K562 (cell line): ENCODE measurements around the gene CCL19. TPM values are rescaled to one million over a fixed set of nuclear protein-coding genes. Genes with fewer than 3 reads are reported as not detected.
A peak's percentile ranks its signal among the peaks of the same experiment; 100 is the strongest.

Experiments used
- DNMT1 ChIP-seq: fragments of 450-650 bp; IDR thresholded peaks from 2 replicates; pipeline ENCODE4 v1.6.1; 2016; ENCODE audit warnings: antibody characterized with exemption, mild to moderate bottlenecking
- HDAC6 ChIP-seq: IDR thresholded peaks from 2 replicates; pipeline ENCODE4 v1.6.1; 2012; ENCODE audit warnings: low read depth, mild to moderate bottlenecking, control low read depth, inconsistent platforms, low read length, moderate library complexity
- KLF16 ChIP-seq: IDR thresholded peaks from 2 replicates; pipeline ENCODE4 v1.6.1; 2016; ENCODE audit warnings: antibody characterized with exemption
- LCOR ChIP-seq: sonication (generic); formaldehyde crosslinking; IDR thresholded peaks from 2 replicates; pipeline ENCODE4 v1.8.0; 2022; ENCODE audit warnings: mild to moderate bottlenecking, missing genetic modification reagents
- MAFF ChIP-seq: IDR thresholded peaks from 2 replicates; pipeline ENCODE4 v1.6.1; 2012; ENCODE audit warnings: low read length, improper control_type of control experiment
- NKRF ChIP-seq: fragments of 450-650 bp; IDR thresholded peaks from 2 replicates; pipeline ENCODE4 v1.6.1; 2016; ENCODE audit warnings: borderline replicate concordance
- NR2F6 ChIP-seq: fragments of 450-650 bp; formaldehyde crosslinking; IDR thresholded peaks from 2 replicates; pipeline ENCODE4 v1.4.0; 2020; ENCODE audit warnings: mild to moderate bottlenecking
- PBX2 ChIP-seq, 2 experiments: IDR thresholded peaks in 1 of 2; conservative IDR thresholded peaks in 1 of 2; 2 replicates each; pipeline ENCODE4 v1.6.1; 2016; ENCODE audit warnings: low read depth in 2 of 2, mild to moderate bottlenecking in 1 of 2, missing compliant biosample characterization in 1 of 2, missing genetic modification characterization in 1 of 2, moderate library complexity in 1 of 2
- PML ChIP-seq: IDR thresholded peaks from 2 replicates; pipeline ENCODE4 v1.6.1; 2012; ENCODE audit warnings: low read length, inconsistent platforms
- POLR3G ChIP-seq: IDR thresholded peaks from 2 replicates; pipeline ENCODE4 v1.6.1; 2011; ENCODE audit not compliant: insufficient read length, insufficient replicate concordance; ENCODE audit errors: extremely low read depth
- PTTG1 ChIP-seq: fragments of 450-650 bp; IDR thresholded peaks from 2 replicates; pipeline ENCODE4 v1.6.1; 2016; ENCODE audit warnings: low read depth, mild to moderate bottlenecking, missing genetic modification characterization, missing compliant biosample characterization
- RNF2 ChIP-seq: sonication (generic); IDR thresholded peaks from 2 replicates; pipeline ENCODE4 v1.6.1; 2016
- SAFB2 ChIP-seq: fragments of 200-400 bp; formaldehyde crosslinking; IDR thresholded peaks from 2 replicates; pipeline ENCODE4 v1.6.1; 2018; ENCODE audit warnings: borderline replicate concordance, low read length, low read depth, moderate library complexity; ENCODE audit not compliant: severe bottlenecking
- TAL1 ChIP-seq: fragments of 450-650 bp; IDR thresholded peaks from 2 replicates; pipeline ENCODE4 v1.6.1; 2016; ENCODE audit warnings: mild to moderate bottlenecking
- THAP7 ChIP-seq: fragments of 250-450 bp; sonication (Bioruptor Pico); IDR thresholded peaks from 2 replicates; pipeline ENCODE4 v1.5.0; 2021
- WHSC1 ChIP-seq: IDR thresholded peaks from one replicate; pipeline ENCODE4 v1.6.1; 2012; ENCODE audit warnings: low read length, control low read depth, inconsistent platforms
- ZBTB5 ChIP-seq: fragments of 450-650 bp; IDR thresholded peaks from 2 replicates; pipeline ENCODE4 v1.6.1; 2017; ENCODE audit warnings: antibody characterized with exemption
- ZNF311 ChIP-seq: fragments of 250-450 bp; sonication (Bioruptor Pico); IDR thresholded peaks from 2 replicates; pipeline ENCODE4 v1.4.0; 2020; ENCODE audit warnings: mild to moderate bottlenecking, moderate library complexity
- polyA plus RNA-seq, 8 experiments: library from polyadenylated mRNA; depleted of rRNA in 4 of 8; stranded (reverse) in 5 of 8; unstranded in 3 of 8; fragments of >200 nt; fragmentation: Nextera tagmentation in 2 of 8; fragmentation: Illumina TruSeq in 1 of 8; extraction: Ambion mirVana in 2 of 8; extraction: Trizol in 1 of 8; gene quantifications; 2 replicates each; pipeline versions ENCODE4 v1.2.1 to v1.2.3, GENCODE V29; 2011 to 2014; ENCODE audit warnings: inconsistent platforms in 1 of 8, missing spikeins in 1 of 8
- total RNA-seq, 7 experiments: library from RNA; depleted of rRNA in 6 of 7; stranded (reverse); fragments of >200 nt in 6 of 7; fragmentation: Illumina TruSeq in 2 of 7; extraction: Trizol in 2 of 7; gene quantifications; 2 replicates each; pipeline versions ENCODE4 v1.2.1 to v1.2.3, GENCODE V29; 2011 to 2021; ENCODE audit warnings: low replicate concordance in 1 of 7
- TF ChIP-seq, protein P1 (sequence below): fragments of 250-450 bp; sonication (Bioruptor Pico); IDR thresholded peaks from 2 replicates; pipeline ENCODE4 v1.5.1; 2021; ENCODE audit warnings: mild to moderate bottlenecking

The CCL19 gene
- total and polyA plus RNA-seq, 9 of the 15 experiments (the other 6 are each of a cell fraction or from before 2014, with no cell fraction given): not detected

DNA sequence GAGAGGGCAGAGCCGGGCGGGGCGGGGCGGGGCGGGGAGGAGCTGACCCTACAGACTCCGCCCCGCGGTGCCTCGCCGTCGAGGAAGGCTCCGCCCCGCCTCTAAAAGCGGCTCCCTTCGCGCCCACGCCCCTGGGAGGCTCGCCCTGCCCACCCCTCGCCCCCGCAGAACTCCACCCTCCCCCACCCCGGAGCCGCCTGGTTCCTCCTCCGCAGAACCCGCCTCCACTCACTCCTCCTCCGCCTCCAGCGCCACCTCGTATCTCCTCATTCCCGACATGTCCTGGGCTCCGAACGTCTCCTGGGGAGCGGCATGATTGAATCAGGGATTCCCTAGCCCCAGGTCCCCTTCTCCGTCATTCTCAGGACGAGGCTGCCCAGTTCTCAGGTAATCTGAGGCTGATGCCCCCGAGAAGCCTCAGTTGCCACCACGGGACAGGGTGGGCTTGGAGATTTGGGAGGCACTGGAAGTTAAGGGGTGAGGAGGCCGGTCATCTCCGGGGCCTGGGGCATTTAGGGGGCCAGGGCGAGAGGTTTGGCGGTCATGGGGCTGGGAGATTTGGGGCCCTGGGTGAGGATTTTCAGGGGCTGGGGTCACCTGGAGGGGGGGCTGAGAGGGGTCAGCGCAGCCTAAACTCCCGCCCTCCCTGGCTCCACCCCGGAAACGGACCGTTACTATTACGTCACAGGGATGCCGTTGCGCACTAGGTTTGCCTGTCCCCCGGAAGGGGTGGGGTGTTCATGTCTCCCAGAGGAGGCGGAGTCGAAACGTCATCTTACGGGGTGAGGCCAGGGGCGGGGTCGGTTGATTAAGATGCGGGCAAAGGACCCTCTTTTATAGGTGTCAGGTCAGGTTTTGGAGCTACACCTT lies 25.5 kb downstream of the CCL19 start (continued):
- no peak for TF ChIP-seq NR2F6 (CRISPR knock-in tag)
- peak; percentile 75 for TF ChIP-seq NKRF
- no peak for TF ChIP-seq PBX2 (CRISPR knock-in tag; IDR thresholded peaks at IDR 0.05; ENCODE audit: low read depth)
- no peak for TF ChIP-seq PBX2 (tag; conservative IDR thresholded peaks at IDR 0.05; ENCODE audit: low read depth)
- peak; percentile 80; the same call in 1 of the 2 replicates for TF ChIP-seq LCOR (CRISPR knock-in tag)
- no peak; the same call in 1 of the 2 replicates for TF ChIP-seq TAL1
- no peak for TF ChIP-seq POLR3G
- TF ChIP-seq DNMT1: no peak
- TF ChIP-seq, protein P1, sequence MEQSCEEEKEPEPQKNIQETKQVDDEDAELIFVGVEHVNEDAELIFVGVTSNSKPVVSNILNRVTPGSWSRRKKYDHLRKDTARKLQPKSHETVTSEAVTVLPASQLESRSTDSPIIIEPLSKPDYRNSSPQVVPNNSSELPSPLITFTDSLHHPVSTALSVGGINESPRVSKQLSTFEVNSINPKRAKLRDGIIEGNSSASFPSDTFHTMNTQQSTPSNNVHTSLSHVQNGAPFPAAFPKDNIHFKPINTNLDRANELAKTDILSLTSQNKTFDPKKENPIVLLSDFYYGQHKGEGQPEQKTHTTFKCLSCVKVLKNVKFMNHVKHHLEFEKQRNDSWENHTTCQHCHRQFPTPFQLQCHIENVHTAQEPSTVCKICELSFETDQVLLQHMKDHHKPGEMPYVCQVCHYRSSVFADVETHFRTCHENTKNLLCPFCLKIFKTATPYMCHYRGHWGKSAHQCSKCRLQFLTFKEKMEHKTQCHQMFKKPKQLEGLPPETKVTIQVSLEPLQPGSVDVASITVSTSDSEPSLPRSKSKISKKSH (CRISPR knock-in tag): no peak
- no peak for TF ChIP-seq MAFF
- TF ChIP-seq HDAC6: no peak
- TF ChIP-seq PML: peak; percentile 74
- TF ChIP-seq PTTG1 (tag): no peak
- no peak for TF ChIP-seq THAP7 (CRISPR knock-in tag)
- peak; percentile 57; the same call in 1 of the 2 replicates for TF ChIP-seq RNF2
- TF ChIP-seq SAFB2: no peak
- peak; percentile 64; the same call in 1 of the 2 replicates for TF ChIP-seq KLF16
- TF ChIP-seq ZBTB5: no peak
- no peak for TF ChIP-seq WHSC1
- TF ChIP-seq ZNF311 (CRISPR knock-in tag): no peak
